ENCODE data around the gene KCNJ15.

DNA sequence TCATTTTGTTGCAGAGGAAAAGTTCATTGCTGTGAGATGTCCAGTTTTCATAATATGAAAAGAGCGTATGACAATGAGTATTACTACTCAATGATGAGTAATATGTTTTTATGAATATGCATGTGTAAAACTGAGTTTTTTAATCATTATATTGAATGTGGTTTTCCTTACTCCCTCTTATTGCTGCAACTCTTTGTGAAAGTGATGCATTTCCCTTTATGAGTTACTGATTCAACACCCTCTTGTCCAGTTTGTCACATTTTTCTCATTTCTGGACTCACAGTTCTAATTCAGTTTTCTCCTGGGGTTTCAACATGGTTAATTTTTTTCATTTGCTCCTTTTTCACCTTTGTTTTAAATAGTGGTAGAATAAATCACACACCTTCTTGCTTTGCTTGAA is 35.2 kb upstream of the KCNJ15 start:
- TF ChIP-seq, protein P1, sequence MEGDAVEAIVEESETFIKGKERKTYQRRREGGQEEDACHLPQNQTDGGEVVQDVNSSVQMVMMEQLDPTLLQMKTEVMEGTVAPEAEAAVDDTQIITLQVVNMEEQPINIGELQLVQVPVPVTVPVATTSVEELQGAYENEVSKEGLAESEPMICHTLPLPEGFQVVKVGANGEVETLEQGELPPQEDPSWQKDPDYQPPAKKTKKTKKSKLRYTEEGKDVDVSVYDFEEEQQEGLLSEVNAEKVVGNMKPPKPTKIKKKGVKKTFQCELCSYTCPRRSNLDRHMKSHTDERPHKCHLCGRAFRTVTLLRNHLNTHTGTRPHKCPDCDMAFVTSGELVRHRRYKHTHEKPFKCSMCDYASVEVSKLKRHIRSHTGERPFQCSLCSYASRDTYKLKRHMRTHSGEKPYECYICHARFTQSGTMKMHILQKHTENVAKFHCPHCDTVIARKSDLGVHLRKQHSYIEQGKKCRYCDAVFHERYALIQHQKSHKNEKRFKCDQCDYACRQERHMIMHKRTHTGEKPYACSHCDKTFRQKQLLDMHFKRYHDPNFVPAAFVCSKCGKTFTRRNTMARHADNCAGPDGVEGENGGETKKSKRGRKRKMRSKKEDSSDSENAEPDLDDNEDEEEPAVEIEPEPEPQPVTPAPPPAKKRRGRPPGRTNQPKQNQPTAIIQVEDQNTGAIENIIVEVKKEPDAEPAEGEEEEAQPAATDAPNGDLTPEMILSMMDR (IDR thresholded peaks at IDR 0.05), result no peak
- TF ChIP-seq POLR2A (IDR thresholded peaks at IDR 0.05), result no peak

Data from esophagus squamous epithelium (tissue), 4 donors.